HUES6 (cell line): Measurements from ENCODE around the gene OR2V1.
"Not testable (repeated sequence)": the region's sequence is repeated elsewhere in the genome, so short reads cannot be mapped to it uniquely, and the experiment has no call there.

ENCODE experiments used
- H3K27ac ChIP-seq: 2 replicates; pipeline ENCODE4 v1.7.0; 2013; ENCODE audit warnings: low read depth, mild to moderate bottlenecking, low read length, inconsistent platforms
- H3K27me3 ChIP-seq: 2 replicates; pipeline ENCODE4 v1.6.1; 2013; ENCODE audit warnings: low read length; ENCODE audit not compliant: control insufficient read depth, insufficient read depth
- H3K36me3 ChIP-seq: 2 replicates; pipeline ENCODE4 v1.6.1; 2013; ENCODE audit warnings: low read length; ENCODE audit not compliant: control insufficient read depth, insufficient read depth
- H3K4me1 ChIP-seq: 2 replicates; pipeline ENCODE4 v1.6.1; 2013; ENCODE audit warnings: low read length; ENCODE audit not compliant: control insufficient read depth, insufficient read depth
- H3K4me3 ChIP-seq: 2 replicates; pipeline ENCODE4 v1.5.1; 2013; ENCODE audit warnings: low read depth, low read length
- H3K9ac ChIP-seq: one replicate; pipeline ENCODE4 v1.6.1; 2013; ENCODE audit warnings: mild to moderate bottlenecking, low read length
- H3K9me3 ChIP-seq: 2 replicates; pipeline ENCODE4 v1.6.1; 2013; ENCODE audit warnings: low read depth, low read length; ENCODE audit not compliant: control insufficient read depth, insufficient read depth

Gene OR2V1

GRCh38 chr5:181111010-181111409, 20.0 kb downstream of the OR2V1 start:
- Histone ChIP-seq H3K36me3 (no peaks in the 10 kb centered on the region), H3K4me1 (peaks cover 21% of the 10 kb centered on the region), H3K9ac (no peak overlapping the region), H3K4me3 (no peak overlapping the region), H3K27ac (no peak overlapping the region), H3K27me3 (peaks cover 45% of the 10 kb centered on the region), H3K9me3 (0 out of 2 replicates have a peak, but pooled peaks cover 5% of the 10 kb centered on the region)

GRCh38 chr5:181109489-181110013, 21.4 kb downstream of the OR2V1 start:
- no peaks in the 10 kb centered on the region for H3K36me3 ChIP-seq
- no peak overlapping the region for H3K27ac ChIP-seq
- peaks cover 45% of the 10 kb centered on the region for H3K27me3 ChIP-seq
- H3K9me3 ChIP-seq, result 0 out of 2 replicates have a peak, but pooled peaks cover 5% of the 10 kb centered on the region
- peaks cover 17% of the 10 kb centered on the region for H3K4me1 ChIP-seq
- no peak overlapping the region for H3K4me3 ChIP-seq
- no peak overlapping the region for H3K9ac ChIP-seq

GRCh38 chr5:181108578-181109165, 22.3 kb downstream of the OR2V1 start:
- H3K27me3 ChIP-seq, result peaks cover 43% of the 10 kb centered on the region
- no peak overlapping the region for H3K4me3 ChIP-seq
- H3K9ac ChIP-seq, result no peak overlapping the region
- H3K4me1 ChIP-seq, result peaks cover 17% of the 10 kb centered on the region
- no peaks in the 10 kb centered on the region for H3K36me3 ChIP-seq
- no peak overlapping the region for H3K27ac ChIP-seq
- no peaks in the 10 kb centered on the region for H3K9me3 ChIP-seq

GRCh38 chr5:181107699-181108098, 23.3 kb downstream of the OR2V1 start:
- Histone ChIP-seq H3K27me3 (peaks cover 36% of the 10 kb centered on the region), H3K9ac (no peak overlapping the region), H3K4me3 (no peak overlapping the region), H3K27ac (no peak overlapping the region), H3K36me3 (no peaks in the 10 kb centered on the region), H3K9me3 (no peaks in the 10 kb centered on the region), H3K4me1 (peaks cover 17% of the 10 kb centered on the region)

- H3K9me3 ChIP-seq, result no peaks in the 10 kb centered on the region
- peaks cover 17% of the 10 kb centered on the region for H3K4me1 ChIP-seq
- peak overlapping the region; percentile 15; the same call in 1 of the 2 replicates for H3K4me3 ChIP-seq
- no peak overlapping the region for H3K9ac ChIP-seq
- H3K36me3 ChIP-seq, result no peaks in the 10 kb centered on the region
- H3K27ac ChIP-seq, result no peak overlapping the region
- peaks cover 31% of the 10 kb centered on the region for H3K27me3 ChIP-seq
These were observed 25.5 kb downstream of the OR2V1 start for GRCh38 chr5:181105391-181106025.

GRCh38 chr5:181104606-181105390, 26.2 kb downstream of the OR2V1 start:
- H3K27me3 ChIP-seq, result peaks cover 38% of the 10 kb centered on the region

GRCh38 chr5:181104259-181104568, 26.8 kb downstream of the OR2V1 start:
- peak overlapping the region; percentile 56 for H3K4me3 ChIP-seq
- not testable (repeated sequence) for H3K27ac ChIP-seq, H3K9ac ChIP-seq, H3K9me3 ChIP-seq, H3K36me3 ChIP-seq
- H3K4me1 ChIP-seq, result peaks cover 11% of the 10 kb centered on the region
- H3K27me3 ChIP-seq, result peaks cover 44% of the 10 kb centered on the region

More at GRCh38 chr5:181104606-181105390, 26.2 kb downstream of the OR2V1 start:
- not testable (repeated sequence) for H3K9me3 ChIP-seq, H3K27ac ChIP-seq, H3K36me3 ChIP-seq, H3K9ac ChIP-seq
- Histone ChIP-seq H3K4me3 (peak overlapping the region; percentile 56), H3K4me1 (peaks cover 17% of the 10 kb centered on the region)

- not testable (repeated sequence) for H3K4me3 ChIP-seq, H3K9me3 ChIP-seq, H3K9ac ChIP-seq, H3K4me1 ChIP-seq, H3K36me3 ChIP-seq, H3K27ac ChIP-seq
- peaks cover 47% of the 10 kb centered on the region for H3K27me3 ChIP-seq
These were observed 28.9 kb downstream of the OR2V1 start for GRCh38 chr5:181101930-181102674.

GRCh38 chr5:181101030-181101641, 29.8 kb downstream of the OR2V1 start:
- not testable (repeated sequence) for H3K36me3 ChIP-seq, H3K9me3 ChIP-seq, H3K27ac ChIP-seq, H3K4me1 ChIP-seq, H3K9ac ChIP-seq
- Histone ChIP-seq H3K4me3 (peak overlapping the region; percentile 44), H3K27me3 (peaks cover 43% of the 10 kb centered on the region)

GRCh38 chr5:181100121-181100875, 30.7 kb downstream of the OR2V1 start:
- Histone ChIP-seq H3K27me3 (peaks cover 34% of the 10 kb centered on the region), H3K27ac (no peak overlapping the region), H3K36me3 (no peaks in the 10 kb centered on the region), H3K9ac (no peak overlapping the region), H3K4me3 (peak overlapping the region; percentile 67), H3K9me3 (no peaks in the 10 kb centered on the region), H3K4me1 (no peaks in the 10 kb centered on the region)
